HCT116 (cell line): ENCODE measurements around the gene KCNK5.

Source experiments
- CEBPB ChIP-seq: IDR thresholded peaks from 2 replicates; pipeline ENCODE4 v1.6.1; 2012; ENCODE audit warnings: low read depth
- CTCF ChIP-seq, 3 experiments: fragments of 200-600 bp in 1 of 3; sonication (generic) in 1 of 3; IDR thresholded peaks in 2 of 3; conservative IDR thresholded peaks in 1 of 3; 2 replicates each; pipeline ENCODE4 v1.5.1; 2012 to 2017; ENCODE audit warnings: low read depth in 2 of 3, low read length in 2 of 3, antibody characterized with exemption in 1 of 3, borderline replicate concordance in 1 of 3, control low read depth in 1 of 3, mild to moderate bottlenecking in 1 of 3, mixed read lengths in 1 of 3, mixed run types in 1 of 3, moderate library complexity in 1 of 3; ENCODE audit not compliant: insufficient read depth in 1 of 3
- EZH2 ChIP-seq: fragments of 200-600 bp; sonication (generic); IDR thresholded peaks from 2 replicates; pipeline ENCODE4 v1.6.1; 2017; ENCODE audit warnings: antibody characterized with exemption, mixed run types
- FOSL1 ChIP-seq: IDR thresholded peaks from 2 replicates; pipeline ENCODE4 v1.6.1; 2012; ENCODE audit warnings: low read depth
- JUND ChIP-seq: IDR thresholded peaks from 2 replicates; pipeline ENCODE4 v1.6.1; 2012
- POLR2A ChIP-seq: IDR thresholded peaks from 2 replicates; pipeline ENCODE4 v1.7.0; 2011; ENCODE audit warnings: borderline replicate concordance; ENCODE audit not compliant: insufficient read depth, insufficient read length; ENCODE audit errors: extremely low read depth
- POLR2AphosphoS5 ChIP-seq: IDR thresholded peaks from 2 replicates; pipeline ENCODE4 v1.6.1; 2011; ENCODE audit warnings: mild to moderate bottlenecking, low read depth, low read length, moderate library complexity
- RAD21 ChIP-seq: IDR thresholded peaks from 2 replicates; pipeline ENCODE4 v1.6.1; 2012; ENCODE audit warnings: low read depth, mild to moderate bottlenecking
- REST ChIP-seq: IDR thresholded peaks from 2 replicates; pipeline ENCODE4 v1.6.1; 2012; ENCODE audit warnings: low read depth
- SP1 ChIP-seq: IDR thresholded peaks from 2 replicates; pipeline ENCODE4 v1.6.1; 2012; ENCODE audit warnings: low read depth
- TCF7L2 ChIP-seq: IDR thresholded peaks from 2 replicates; pipeline ENCODE4 v1.7.0; 2011; ENCODE audit warnings: borderline replicate concordance, inconsistent platforms; ENCODE audit not compliant: insufficient read depth, insufficient read length; ENCODE audit errors: extremely low read depth
- ZNF274 ChIP-seq: fragments of 200-500 bp; sonication (Bioruptor generic); IDR thresholded peaks from 2 replicates; pipeline ENCODE4 v1.6.1; 2014; ENCODE audit warnings: mild to moderate bottlenecking, low read depth, low read length, inconsistent platforms

GRCh38 chr6:39199976-39200375 is 29.3 kb downstream of the KCNK5 start:
- no peak for TF ChIP-seq RAD21
- TF ChIP-seq CEBPB, result no peak
- no peak for TF ChIP-seq FOSL1
- no peak for TF ChIP-seq ZNF274
- TF ChIP-seq TCF7L2, result no peak
- TF ChIP-seq CTCF (IDR thresholded peaks at IDR 0.05 in 2 of 3, conservative IDR thresholded peaks at IDR 0.05 in 1 of 3; ENCODE audit: borderline replicate concordance in 1 of 3, insufficient read depth in 1 of 3, low read depth in 2 of 3, low read length in 2 of 3), result no peak
- no peak for TF ChIP-seq REST
- no peak for TF ChIP-seq POLR2AphosphoS5
- TF ChIP-seq EZH2, result no peak
- TF ChIP-seq POLR2A, result no peak
- TF ChIP-seq JUND, result no peak
- TF ChIP-seq SP1, result no peak
